SK-N-SH (cell line): ENCODE results near the gene MYOCOS. TPM values are rescaled to one million over a fixed set of nuclear protein-coding genes. Genes with fewer than 3 reads are reported as not detected.

ENCODE experiments used
- CTCF ChIA-PET: fragments of 300-600, 350-600 bp; formaldehyde crosslinking; extraction: SDS; loops from one replicate; lab custom pipeline; 2021; lab: Yijun Ruan, JAX
- POLR2A ChIA-PET: fragments of 350-600 bp; sonication (Branson Sonifier 250); formaldehyde crosslinking; extraction: SDS; loops from one replicate; lab custom pipeline; 2020; ENCODE audit warnings: antibody characterized with exemption, inconsistent platforms; lab: Yijun Ruan, JAX
- DNase-seq: peaks from one replicate; pipeline ENCODE4 v3.0.0; 2012
- H2AFZ ChIP-seq: fragments of 200-600 bp; sonication (generic); 2 replicates; pipeline ENCODE4 v1.8.1; 2016; ENCODE audit warnings: antibody characterized with exemption, mild to moderate bottlenecking, low read depth
- H3F3A ChIP-seq: fragments of 200-600 bp; sonication (generic); replicated peaks from 2 replicates; pipeline ENCODE3; 2016; ENCODE audit warnings: antibody characterized with exemption, mild to moderate bottlenecking; ENCODE audit not compliant: insufficient read depth
- H3K27ac ChIP-seq, 2 experiments: fragments of 200-500 bp in 1 of 2; fragments of 200-600 bp in 1 of 2; sonication (Bioruptor generic) in 1 of 2; sonication (generic), shearing (Covaris generic) in 1 of 2; 2 replicates each; pipeline versions ENCODE4 v1.5.1 to v1.6.1; 2014 to 2016; ENCODE audit warnings: low read depth in 2 of 2, inconsistent platforms in 1 of 2, low read length in 1 of 2, mild to moderate bottlenecking in 1 of 2, mixed read lengths in 1 of 2
- H3K27me3 ChIP-seq: fragments of 200-600 bp; sonication (generic), shearing (Covaris generic); 2 replicates; pipeline ENCODE4 v1.6.1; 2016; ENCODE audit warnings: mixed run types; ENCODE audit not compliant: insufficient read depth
- H3K36me3 ChIP-seq, 2 experiments: fragments of 200-500 bp in 1 of 2; fragments of 200-600 bp in 1 of 2; sonication (Bioruptor generic) in 1 of 2; sonication (generic) in 1 of 2; replicated peaks in 1 of 2; 2 replicates each; pipeline versions ENCODE3 to v1.5.1; 2014 to 2016; ENCODE audit warnings: low read length in 1 of 2, mild to moderate bottlenecking in 1 of 2; ENCODE audit not compliant: insufficient read depth in 2 of 2, control insufficient read depth in 1 of 2
- H3K4me1 ChIP-seq, 2 experiments: fragments of 200-500 bp in 1 of 2; fragments of 200-600 bp in 1 of 2; sonication (Bioruptor generic) in 1 of 2; sonication (generic), shearing (Covaris generic) in 1 of 2; 2 replicates each; pipeline versions ENCODE4 v1.5.1 to v1.6.1; 2014 to 2016; ENCODE audit warnings: low read depth in 1 of 2, low read length in 1 of 2, mixed run types in 1 of 2; ENCODE audit not compliant: insufficient read depth in 2 of 2, control insufficient read depth in 1 of 2
- H3K4me2 ChIP-seq: fragments of 200-600 bp; sonication (generic), shearing (Covaris generic); 2 replicates; pipeline ENCODE4 v1.6.1; 2017; ENCODE audit warnings: mixed run types
- H3K4me3 ChIP-seq, 2 experiments: fragments of 200-500 bp in 1 of 2; fragments of 200-600 bp in 1 of 2; sonication (Bioruptor generic) in 1 of 2; sonication (generic), shearing (Covaris generic) in 1 of 2; 2 replicates each; pipeline versions ENCODE4 v1.5.1 to v1.8.1; 2014 to 2016; ENCODE audit warnings: low read depth in 2 of 2, inconsistent platforms in 1 of 2, low read length in 1 of 2, mild to moderate bottlenecking in 1 of 2, mixed read lengths in 1 of 2, moderate library complexity in 1 of 2
- H3K79me2 ChIP-seq: fragments of 200-600 bp; sonication (generic); 2 replicates; pipeline ENCODE4 v1.8.1; 2017; ENCODE audit warnings: mild to moderate bottlenecking; ENCODE audit not compliant: insufficient read depth
- H3K9ac ChIP-seq: fragments of 200-600 bp; sonication (generic); 2 replicates; pipeline ENCODE4 v1.6.1; 2017; ENCODE audit warnings: mixed run types
- H3K9me2 ChIP-seq: fragments of 200-600 bp; sonication (generic); 2 replicates; pipeline ENCODE4 v1.6.1; 2017; ENCODE audit warnings: mixed run types
- H3K9me3 ChIP-seq: fragments of 200-600 bp; sonication (generic); 2 replicates; pipeline ENCODE4 v1.6.1; 2017; ENCODE audit warnings: mixed run types, mild to moderate bottlenecking, moderate library complexity
- H4K20me1 ChIP-seq: fragments of 200-600 bp; sonication (generic); 2 replicates; pipeline ENCODE4 v1.6.1; 2017; ENCODE audit warnings: mild to moderate bottlenecking, mixed run types; ENCODE audit not compliant: insufficient read depth
- CHD2 ChIP-seq: fragments of 150-350 bp; IDR thresholded peaks from 2 replicates; pipeline ENCODE4 v1.6.1; 2018; ENCODE audit warnings: low read length; ENCODE audit not compliant: partially characterized antibody
- CTCF ChIP-seq: fragments of 200-600 bp; sonication (generic); IDR thresholded peaks from 2 replicates; pipeline ENCODE4 v1.6.1; 2017; ENCODE audit warnings: antibody characterized with exemption, mild to moderate bottlenecking, moderate library complexity
- EP300 ChIP-seq, 2 experiments: IDR thresholded peaks; 2 replicates each; pipeline versions ENCODE4 v1.4.0 to v1.6.1; 2012; ENCODE audit warnings: borderline replicate concordance in 1 of 2, low read depth in 1 of 2, low read length in 1 of 2
- FOSL2 ChIP-seq: IDR thresholded peaks from 2 replicates; pipeline ENCODE4 v1.4.0; 2012; ENCODE audit warnings: low read depth, mild to moderate bottlenecking, moderate library complexity, borderline replicate concordance
- FOXJ3 ChIP-seq: sonication (generic); formaldehyde crosslinking; IDR thresholded peaks from 2 replicates; pipeline ENCODE4 v1.5.1; 2020; ENCODE audit warnings: mild to moderate bottlenecking, missing genetic modification reagents
- FOXM1 ChIP-seq: IDR thresholded peaks from 2 replicates; pipeline ENCODE4 v1.4.0; 2012; ENCODE audit warnings: low read depth, mild to moderate bottlenecking
- GATA2 ChIP-seq: sonication (generic); formaldehyde crosslinking; IDR thresholded peaks from 2 replicates; pipeline ENCODE4 v1.5.0; 2020; ENCODE audit warnings: mild to moderate bottlenecking, missing genetic modification reagents
- JUND ChIP-seq: IDR thresholded peaks from 2 replicates; pipeline ENCODE4 v1.4.0; 2012
- MEF2A ChIP-seq: IDR thresholded peaks from 2 replicates; pipeline ENCODE4 v1.4.0; 2012; ENCODE audit warnings: low read depth, borderline replicate concordance
- NRF1 ChIP-seq: IDR thresholded peaks from 2 replicates; pipeline ENCODE4 v1.6.1; 2012; ENCODE audit warnings: low read depth, mild to moderate bottlenecking, low read length
- PBX3 ChIP-seq: IDR thresholded peaks from 2 replicates; pipeline ENCODE4; 2012
- RAD21 ChIP-seq: IDR thresholded peaks from 2 replicates; pipeline ENCODE4 v1.6.1; 2012; ENCODE audit warnings: mild to moderate bottlenecking, low read length
- RXRA ChIP-seq: IDR thresholded peaks from 2 replicates; pipeline ENCODE4 v1.4.0; 2012; ENCODE audit warnings: low read depth, mild to moderate bottlenecking, borderline replicate concordance
- TEAD4 ChIP-seq: IDR thresholded peaks from 2 replicates; pipeline ENCODE4 v1.4.0; 2012; ENCODE audit warnings: mild to moderate bottlenecking, borderline replicate concordance; ENCODE audit not compliant: insufficient read depth
- WGBS: methylation state at CpG from one replicate; pipeline ENCODE4 v1.1.6; 2017; ENCODE audit warnings: low lambda C conversion rate; 5-methylcytosine and 5-hydroxymethylcytosine counted together
- polyA plus RNA-seq, 3 experiments: library from polyadenylated mRNA; depleted of rRNA; stranded (reverse); fragments of >200 nt; gene quantifications; 2 replicates each; pipeline ENCODE4 v1.2.3, GENCODE V29; 2012
- TF ChIP-seq, protein P1 (sequence below): IDR thresholded peaks from 2 replicates; pipeline ENCODE4 v1.4.0; 2012; ENCODE audit warnings: low read depth, borderline replicate concordance
- TF ChIP-seq, protein P2 (sequence below): fragments of 150-350 bp; IDR thresholded peaks from 2 replicates; pipeline ENCODE4 v1.6.1; 2017; ENCODE audit warnings: antibody characterized with exemption, low read length, low read depth, borderline replicate concordance

MYOCOS gene
- polyA plus RNA-seq, 1 of the 3 experiments (the other 2 are of a cell fraction): not detected

- H3K9me3 ChIP-seq: no peaks in the 10 kb centered on the region
- no peak for DNase-seq
- TF ChIP-seq TEAD4 (no peak), RXRA (no peak), MEF2A (no peak), PBX3 (no peak)
- TF ChIP-seq, all 33 proteins: peak for 0
- Histone ChIP-seq H3K4me3 (no peak overlapping the region), H3K27ac (no peak overlapping the region), H3F3A (no peaks in the 10 kb centered on the region), H3K4me1 (no peaks in the 10 kb centered on the region), H4K20me1 (no peaks in the 10 kb centered on the region), H2AFZ (no peak overlapping the region), H3K9ac (no peak overlapping the region), H3K27me3 (peaks cover 1% of the 10 kb centered on the region; the same call in 1 of the 2 replicates), H3K4me2 (no peak overlapping the region), H3K9me2 (no peaks in the 10 kb centered on the region), H3K36me3 (no peaks in the 10 kb centered on the region), H3K79me2 (no peaks in the 10 kb centered on the region)
- CTCF ChIA-PET: interaction anchor here (2.5 kb wide), 1 partner anchor 20 kb away, joined by 16 read pairs; no protein-coding TSS in a partner anchor
- WGBS: 86% methylated on average over 1 of the region's 1 CpG
- POLR2A ChIA-PET: no interaction called here
Measured at GRCh38 chr1:171625225-171625624, 3.2 kb downstream of the MYOCOS start.

DNA sequence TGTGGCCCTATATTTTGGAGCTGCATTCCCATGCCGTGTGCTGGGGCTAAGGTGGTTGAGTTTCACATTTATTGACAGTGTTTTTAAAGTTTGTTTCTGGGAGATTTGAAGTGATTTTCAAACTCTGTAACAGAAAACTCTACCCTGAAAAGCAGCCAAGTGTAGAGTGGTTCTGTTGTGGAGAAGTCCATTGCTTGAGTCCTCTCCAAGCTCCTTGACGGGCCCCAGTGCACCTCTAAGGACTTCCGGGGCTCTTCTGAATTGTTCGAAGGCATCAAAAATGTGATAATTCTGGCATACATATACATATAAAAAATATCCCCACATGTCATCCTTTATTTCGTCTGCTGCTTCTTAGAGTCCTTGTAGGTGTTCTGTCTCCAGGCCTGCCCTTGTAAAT is 5.0 kb downstream of the MYOCOS start:
- Histone ChIP-seq H3K36me3 (no peaks in the 10 kb centered on the region), H3K4me2 (no peak overlapping the region), H4K20me1 (no peaks in the 10 kb centered on the region), H3K9me2 (no peaks in the 10 kb centered on the region), H2AFZ (no peak overlapping the region), H3K27ac (no peak overlapping the region), H3K9ac (no peak overlapping the region), H3K4me1 (no peaks in the 10 kb centered on the region), H3K27me3 (peaks cover 17% of the 10 kb centered on the region; the same call in 1 of the 2 replicates), H3F3A (no peaks in the 10 kb centered on the region), H3K79me2 (no peaks in the 10 kb centered on the region), H3K4me3 (no peak overlapping the region), H3K9me3 (no peaks in the 10 kb centered on the region)
- POLR2A ChIA-PET: no interaction called here
- CTCF ChIA-PET: interaction anchor here (0.8 kb wide), 1 partner anchor 89 kb away, joined by 3 read pairs; no protein-coding TSS in a partner anchor
- no peak for DNase-seq
- WGBS: 57% methylated on average over 5 of the region's 5 CpGs
- TF ChIP-seq GATA2 (CRISPR knock-in tag): no peak
- no peak for TF ChIP-seq EP300 (IDR thresholded peaks at IDR 0.05; ENCODE audit: borderline replicate concordance in 1 of 2, low read depth in 1 of 2, low read length in 1 of 2)
- no peak for TF ChIP-seq NRF1
- no peak for TF ChIP-seq CHD2
- no peak for TF ChIP-seq FOXM1
- no peak for TF ChIP-seq RAD21
- TF ChIP-seq CTCF: no peak
- TF ChIP-seq JUND: no peak
- TF ChIP-seq, protein P1, sequence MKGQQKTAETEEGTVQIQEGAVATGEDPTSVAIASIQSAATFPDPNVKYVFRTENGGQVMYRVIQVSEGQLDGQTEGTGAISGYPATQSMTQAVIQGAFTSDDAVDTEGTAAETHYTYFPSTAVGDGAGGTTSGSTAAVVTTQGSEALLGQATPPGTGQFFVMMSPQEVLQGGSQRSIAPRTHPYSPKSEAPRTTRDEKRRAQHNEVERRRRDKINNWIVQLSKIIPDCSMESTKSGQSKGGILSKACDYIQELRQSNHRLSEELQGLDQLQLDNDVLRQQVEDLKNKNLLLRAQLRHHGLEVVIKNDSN: no peak
- no peak for TF ChIP-seq FOSL2
- TF ChIP-seq, protein P2, sequence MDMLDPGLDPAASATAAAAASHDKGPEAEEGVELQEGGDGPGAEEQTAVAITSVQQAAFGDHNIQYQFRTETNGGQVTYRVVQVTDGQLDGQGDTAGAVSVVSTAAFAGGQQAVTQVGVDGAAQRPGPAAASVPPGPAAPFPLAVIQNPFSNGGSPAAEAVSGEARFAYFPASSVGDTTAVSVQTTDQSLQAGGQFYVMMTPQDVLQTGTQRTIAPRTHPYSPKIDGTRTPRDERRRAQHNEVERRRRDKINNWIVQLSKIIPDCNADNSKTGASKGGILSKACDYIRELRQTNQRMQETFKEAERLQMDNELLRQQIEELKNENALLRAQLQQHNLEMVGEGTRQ: no peak
- TF ChIP-seq FOXJ3 (CRISPR knock-in tag): no peak
